T-helper 1 cell treated with Interleukin-12 subunit alpha and Interleukin-12 subunit beta and Interleukin-4 antibody, amounts not matched to agents 30 ng/mL and 1 ng/mL, for 36 hours (primary cell): Measurements from ENCODE around the gene RIMKLA. TPM values are rescaled to one million over a fixed set of nuclear protein-coding genes. Genes with fewer than 3 reads are reported as not detected.

Experiments used
- total RNA-seq: library from RNA; stranded (reverse); gene quantifications from 2 replicates; pipeline ENCODE4 v1.2.3, GENCODE V29; 2022

The RIMKLA gene
- total RNA-seq, 1 donor from 2014 or later: 2.5 TPM

Other genes with a start within 250 kb of the RIMKLA start
- not detected in 2 replicates for gene GUCA2B, start 227.4 kb upstream of the RIMKLA start, total RNA-seq
- not detected in 2 replicates for gene GUCA2A, start 216.0 kb upstream of the RIMKLA start, total RNA-seq
- 56.0 and 56.2 TPM in 2 replicates for gene FOXJ3, start 45.6 kb upstream of the RIMKLA start, total RNA-seq
- not detected in 2 replicates for gene ZMYND12, start 75.2 kb downstream of the RIMKLA start, total RNA-seq
- gene PPCS, start 75.8 kb downstream of the RIMKLA start, total RNA-seq: 42.0 and 46.7 TPM in 2 replicates
- 1.6 and 1.8 TPM in 2 replicates for gene CCDC30, start 82.5 kb downstream of the RIMKLA start, total RNA-seq